ENCODE measurements around the gene SUPT3H. TPM values are rescaled to one million over a fixed set of nuclear protein-coding genes. Genes with fewer than 3 reads are reported as not detected.

Gene SUPT3H
- total RNA-seq, 4 donors from 2014 or later: 0.80 to 12.7 (median 3.0) TPM

- TF ChIP-seq EP300 (IDR thresholded peaks at IDR 0.05; ENCODE audit: low read depth) (no peak), CTCF (IDR thresholded peaks at IDR 0.05) (no peak), POLR2AphosphoS5 (IDR thresholded peaks at IDR 0.05) (no peak), POLR2A (IDR thresholded peaks at IDR 0.05) (no peak)
These were observed 185.2 kb downstream of the SUPT3H start for GRCh38 chr6:45192556-45192955.

GRCh38 chr6:45191414-45191813 lies 186.3 kb downstream of the SUPT3H start:
- H3K9me3 ChIP-seq: no peaks in the 10 kb centered on the region
- no peaks in the 10 kb centered on the region for H3K4me1 ChIP-seq
- no peak for TF ChIP-seq EP300 (IDR thresholded peaks at IDR 0.05; ENCODE audit: low read depth)
- no peak for TF ChIP-seq CTCF (IDR thresholded peaks at IDR 0.05)
- no peak for TF ChIP-seq POLR2AphosphoS5 (IDR thresholded peaks at IDR 0.05)
- no peak for TF ChIP-seq POLR2A (IDR thresholded peaks at IDR 0.05)
- 77 to 89% methylated on average over 4 of the region's 4 CpGs for WGBS, 2 donors (ENCODE audit: low coverage in 1 of 2)
- in situ Hi-C loops (cut with MboI; ENCODE audit: low pct_ligation_motif_present in 1 of 4, low pct_unique_long_range_greater_than_20kb in 1 of 4, low sequenced_read_pairs in 3 of 4) (no loop called here), intact Hi-C loops (cut with DNase I; ENCODE audit: low total_unique reads) (no loop called here)
- no peaks in the 10 kb centered on the region for H3K36me3 ChIP-seq
- no peak overlapping the region for H3K4me3 ChIP-seq
- H3K27me3 ChIP-seq: no peaks in the 10 kb centered on the region
- no peak for DNase-seq
- no peak overlapping the region for H3K27ac ChIP-seq

More at GRCh38 chr6:45192556-45192955, 185.2 kb downstream of the SUPT3H start:
- Histone ChIP-seq H3K27me3 (no peaks in the 10 kb centered on the region), H3K4me3 (no peak overlapping the region), H3K4me1 (no peaks in the 10 kb centered on the region), H3K36me3 (no peaks in the 10 kb centered on the region), H3K27ac (no peak overlapping the region), H3K9me3 (no peaks in the 10 kb centered on the region)
- 85 to 94% methylated on average over 2 of the region's 2 CpGs for WGBS, 2 donors (ENCODE audit: low coverage in 1 of 2)
- in situ Hi-C loops (cut with MboI; ENCODE audit: low pct_ligation_motif_present in 1 of 4, low pct_unique_long_range_greater_than_20kb in 1 of 4, low sequenced_read_pairs in 3 of 4) (no loop called here), intact Hi-C loops (cut with DNase I; ENCODE audit: low total_unique reads) (no loop called here)
- no peak for DNase-seq

- Histone ChIP-seq H3K27ac (no peak overlapping the region), H3K36me3 (no peaks in the 10 kb centered on the region), H3K4me1 (no peaks in the 10 kb centered on the region), H3K4me3 (no peak overlapping the region), H3K27me3 (no peaks in the 10 kb centered on the region), H3K9me3 (no peaks in the 10 kb centered on the region)
- TF ChIP-seq POLR2A (IDR thresholded peaks at IDR 0.05): no peak
- no peak for TF ChIP-seq CTCF (IDR thresholded peaks at IDR 0.05)
- no peak for TF ChIP-seq EP300 (IDR thresholded peaks at IDR 0.05; ENCODE audit: low read depth)
- TF ChIP-seq POLR2AphosphoS5 (IDR thresholded peaks at IDR 0.05): no peak
- in situ Hi-C loops (cut with MboI; ENCODE audit: low pct_ligation_motif_present in 1 of 4, low pct_unique_long_range_greater_than_20kb in 1 of 4, low sequenced_read_pairs in 3 of 4): no loop called here
- intact Hi-C loops (cut with DNase I; ENCODE audit: low total_unique reads): no loop called here
- WGBS, 2 donors (ENCODE audit: low coverage in 1 of 2): 93 to 100% methylated on average over 2 of the region's 2 CpGs
- no peak for DNase-seq
These were observed 189.9 kb downstream of the SUPT3H start for GRCh38 chr6:45187836-45188235.

GRCh38 chr6:45185403-45186251 lies 192.1 kb downstream of the SUPT3H start:
- H3K27ac ChIP-seq: no peak overlapping the region
- no peaks in the 10 kb centered on the region for H3K27me3 ChIP-seq
- no peak for TF ChIP-seq EP300 (IDR thresholded peaks at IDR 0.05; ENCODE audit: low read depth)
- TF ChIP-seq POLR2A (IDR thresholded peaks at IDR 0.05): no peak
- no peak for TF ChIP-seq CTCF (IDR thresholded peaks at IDR 0.05)
- no peak for TF ChIP-seq POLR2AphosphoS5 (IDR thresholded peaks at IDR 0.05)
- H3K4me3 ChIP-seq: no peak overlapping the region
- DNase-seq: no peak
- H3K36me3 ChIP-seq: no peaks in the 10 kb centered on the region
- no peaks in the 10 kb centered on the region for H3K4me1 ChIP-seq
- WGBS, 2 donors (ENCODE audit: low coverage in 1 of 2): 90 to 93% methylated on average over 1 to 2 of the region's 2 CpGs
- H3K9me3 ChIP-seq: no peaks in the 10 kb centered on the region
- in situ Hi-C loops (cut with MboI; ENCODE audit: low pct_ligation_motif_present in 1 of 4, low pct_unique_long_range_greater_than_20kb in 1 of 4, low sequenced_read_pairs in 3 of 4) (no loop called here), intact Hi-C loops (cut with DNase I; ENCODE audit: low total_unique reads) (no loop called here)

Data from transverse colon (tissue), 4 donors.